ENCODE measurements around the gene XPNPEP1.

Gene XPNPEP1

DNA sequence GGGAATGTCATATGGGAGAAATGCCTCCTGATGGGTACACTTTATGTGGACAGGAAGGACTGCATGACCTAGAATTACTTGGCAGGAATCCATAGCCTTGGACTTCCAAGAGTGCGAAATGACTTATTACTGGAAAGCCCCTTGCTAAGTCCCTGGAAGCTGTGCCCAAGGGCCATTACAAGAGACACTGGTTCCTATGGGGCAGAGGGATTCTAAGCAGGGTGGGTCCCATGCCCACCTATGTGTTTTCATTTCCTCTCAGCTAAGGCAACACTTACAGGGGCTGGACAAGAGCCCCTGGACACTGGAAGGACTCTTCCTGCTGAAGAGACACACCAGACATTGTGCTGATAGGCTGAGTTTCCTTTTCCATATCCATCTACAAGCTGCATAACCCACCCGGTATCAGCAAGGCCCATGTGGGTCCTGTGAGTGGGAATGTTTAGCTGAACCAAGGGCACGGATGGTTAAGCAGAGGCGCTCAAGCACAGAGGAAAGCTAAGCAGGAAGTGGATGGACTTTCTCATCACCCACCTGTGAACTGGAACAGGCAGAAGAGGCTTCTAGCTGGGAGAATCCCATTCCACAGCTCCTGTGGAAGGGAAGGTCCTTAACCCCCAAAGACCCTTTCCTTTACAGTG is 56.2 kb downstream of the XPNPEP1 start:
- no peak for DNase-seq (ENCODE audit: low read depth in 3 of 3, low spot score in 1 of 3)

DNA sequence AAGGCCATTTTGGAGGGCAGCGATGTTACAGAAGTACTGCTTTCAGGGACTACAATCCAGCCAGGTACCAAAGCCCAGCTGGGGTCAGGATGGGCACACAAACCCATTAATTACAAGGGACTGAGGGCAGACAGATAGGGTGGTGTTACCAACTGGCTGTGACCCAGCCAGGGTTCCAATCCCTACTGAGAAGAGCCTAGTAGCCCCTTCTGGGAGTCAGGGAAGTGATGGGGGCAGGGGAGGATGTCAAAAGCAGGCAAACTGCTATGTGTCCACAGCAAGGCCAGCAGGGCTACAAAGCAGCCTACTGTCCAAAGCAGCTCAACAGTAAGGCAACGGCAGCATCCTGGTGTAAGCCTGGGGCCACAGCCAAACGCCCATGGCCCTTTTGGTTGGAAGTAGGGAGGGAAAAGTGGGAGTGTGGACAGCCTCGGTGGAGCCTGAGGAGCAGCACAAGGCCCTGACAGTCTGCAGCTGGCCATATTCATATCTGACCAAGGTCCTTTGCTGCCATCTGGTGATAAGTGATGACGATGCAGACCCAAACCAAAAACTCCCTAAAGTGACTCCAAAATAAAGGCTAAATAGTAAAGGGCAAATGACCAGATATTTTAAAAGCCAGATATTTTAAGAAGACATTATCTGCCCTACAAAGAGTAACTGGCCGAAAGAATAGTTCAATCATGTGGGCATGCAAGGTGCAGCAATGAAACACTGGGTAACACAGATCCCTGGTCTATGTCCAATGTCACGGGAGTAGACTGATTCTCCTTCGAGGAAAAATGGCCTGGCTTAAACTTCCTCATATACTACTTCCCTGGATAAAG is 56.9 kb downstream of the XPNPEP1 start:
- no peak for DNase-seq (ENCODE audit: low read depth in 3 of 3, low spot score in 1 of 3)

DNA sequence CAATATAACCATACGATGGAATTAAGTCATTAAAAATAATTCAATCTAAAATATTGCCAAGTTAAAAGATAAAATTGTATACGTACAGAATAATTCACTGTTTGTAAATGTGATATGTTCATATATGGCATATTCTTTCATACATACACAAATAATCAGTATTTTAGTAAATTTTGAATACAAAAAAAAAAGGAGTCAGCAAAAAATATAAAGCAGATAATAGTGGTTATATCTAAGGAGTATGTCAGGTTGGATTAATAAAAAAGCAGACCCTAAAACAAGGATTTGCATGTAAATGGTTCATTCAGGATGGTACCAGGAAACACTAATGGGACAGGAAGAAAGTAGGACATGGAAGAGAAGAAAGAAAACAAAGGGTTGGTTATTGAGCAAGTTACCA is 59.5 kb downstream of the XPNPEP1 start:
- no peak for DNase-seq (ENCODE audit: low read depth in 3 of 3, low spot score in 1 of 3)

DNA sequence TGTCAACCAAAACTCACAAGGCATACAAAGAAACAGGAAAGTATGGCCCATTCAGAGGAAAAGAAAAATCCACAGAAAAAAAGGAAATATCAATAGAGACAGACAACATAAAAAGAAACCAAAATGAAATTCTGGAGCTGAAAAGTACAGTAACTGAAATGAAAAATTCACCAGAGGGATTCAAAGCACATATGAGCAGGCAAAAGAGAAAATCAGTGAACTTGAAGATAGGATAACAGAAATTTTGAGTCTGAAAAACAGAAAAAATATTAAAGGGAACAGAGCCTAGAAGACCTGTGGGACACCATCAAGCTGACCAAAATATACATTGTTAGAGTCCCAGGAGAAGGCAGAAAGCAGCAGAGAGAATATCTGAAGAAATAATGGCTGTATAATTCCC is 60.6 kb downstream of the XPNPEP1 start:
- no peak for DNase-seq (ENCODE audit: low read depth in 3 of 3, low spot score in 1 of 3)

DNA sequence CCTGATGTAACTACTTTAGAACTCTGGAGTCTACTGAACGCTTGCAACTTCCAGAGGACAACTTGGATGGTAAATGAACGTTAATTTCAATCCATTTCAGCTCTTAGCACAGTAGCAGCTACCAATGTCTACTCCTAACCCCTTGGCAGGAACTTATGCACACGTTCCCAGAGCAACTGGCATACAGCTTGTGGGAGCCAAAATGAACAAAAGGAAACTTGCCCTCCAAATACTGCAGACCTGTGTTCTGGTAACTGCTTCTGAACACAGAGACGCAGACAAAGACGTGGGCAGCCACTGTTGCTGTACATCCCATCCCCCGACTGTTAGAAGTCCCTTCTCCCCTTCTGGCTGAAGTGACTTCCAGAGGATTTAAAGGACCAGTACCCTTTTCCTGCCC is 61.3 kb downstream of the XPNPEP1 start:
- no peak for DNase-seq (ENCODE audit: low read depth in 3 of 3, low spot score in 1 of 3)

DNA sequence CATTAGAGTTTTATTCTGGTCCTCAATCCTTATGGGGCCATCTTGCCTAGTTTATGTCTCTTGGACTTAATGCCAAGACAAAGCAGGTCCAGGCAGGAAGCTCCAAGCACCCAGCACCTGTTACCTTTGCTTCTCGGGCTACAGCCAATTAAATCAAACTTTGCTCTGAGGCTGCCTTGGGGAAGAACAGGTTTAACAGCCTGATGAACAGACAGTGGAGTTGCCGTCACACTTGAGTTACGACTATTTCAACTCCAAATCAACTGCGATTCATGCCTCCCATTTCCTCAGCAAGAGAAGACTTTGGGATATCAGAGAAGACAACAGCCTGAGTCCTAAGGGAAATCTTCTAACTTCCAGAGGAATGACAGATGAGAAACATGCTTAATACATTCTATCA is 62.2 kb downstream of the XPNPEP1 start:
- DNase-seq (ENCODE audit: low read depth in 3 of 3, low spot score in 1 of 3), result no peak

DNA sequence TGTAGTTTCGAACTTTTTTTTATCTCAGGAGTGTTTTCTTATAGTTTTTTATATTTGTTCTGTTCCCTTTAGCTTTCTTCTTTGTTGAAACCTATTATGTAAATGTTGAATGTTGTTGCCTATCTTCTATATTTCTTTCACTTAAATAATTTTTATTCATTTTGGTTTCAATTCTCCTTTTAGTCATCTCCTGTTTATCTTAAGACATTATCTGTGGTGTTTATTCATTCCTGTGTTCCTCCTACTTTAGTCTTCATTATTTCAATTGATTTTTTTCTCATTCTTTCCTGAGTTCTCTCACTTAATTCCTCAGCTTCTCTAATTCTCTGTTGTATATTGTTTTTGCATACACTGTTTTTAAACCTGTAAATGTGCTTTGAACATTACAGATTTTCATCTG is 64.1 kb downstream of the XPNPEP1 start:
- DNase-seq (ENCODE audit: low read depth in 3 of 3, low spot score in 1 of 3), result no peak

DNA sequence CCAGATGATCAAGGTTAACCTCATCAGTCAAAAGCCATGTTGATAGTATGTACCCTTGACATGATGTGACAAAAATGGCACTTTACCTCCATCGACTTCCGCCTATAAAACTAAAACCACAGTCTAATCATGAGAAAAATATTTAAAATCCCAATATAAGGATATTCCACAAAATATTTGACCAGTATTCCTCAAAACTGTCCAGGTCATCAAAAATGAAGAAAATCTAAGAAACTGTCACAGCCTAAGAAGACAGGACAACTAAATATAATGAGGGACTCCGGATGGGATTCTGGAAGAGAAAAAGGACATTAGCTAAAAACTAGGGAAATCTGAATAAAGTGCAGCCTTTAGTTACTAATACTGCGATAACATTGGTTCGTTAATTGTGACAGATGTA is 67.6 kb downstream of the XPNPEP1 start:
- no peak for DNase-seq (ENCODE audit: low read depth in 3 of 3, low spot score in 1 of 3)

DNA sequence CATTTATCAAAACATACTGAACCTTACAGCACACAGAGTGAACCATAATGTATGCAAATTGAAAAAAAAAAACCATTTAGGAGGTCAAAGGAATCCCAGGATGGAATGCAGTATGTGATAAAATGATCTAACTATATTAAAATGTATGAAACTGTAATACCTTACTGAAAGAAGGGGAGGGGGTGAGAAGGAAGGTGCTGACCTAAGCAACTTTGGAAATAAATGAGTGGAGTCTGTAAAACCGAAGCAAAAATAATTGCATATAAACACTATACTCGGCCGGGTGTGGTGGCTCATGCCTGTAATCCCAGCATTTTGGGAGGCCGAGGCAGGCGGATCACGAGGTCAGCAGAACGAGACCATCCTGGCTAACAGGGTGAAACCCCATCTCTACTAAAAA is 69.4 kb downstream of the XPNPEP1 start:
- no peak for DNase-seq (ENCODE audit: low read depth in 3 of 3, low spot score in 1 of 3)

DNA sequence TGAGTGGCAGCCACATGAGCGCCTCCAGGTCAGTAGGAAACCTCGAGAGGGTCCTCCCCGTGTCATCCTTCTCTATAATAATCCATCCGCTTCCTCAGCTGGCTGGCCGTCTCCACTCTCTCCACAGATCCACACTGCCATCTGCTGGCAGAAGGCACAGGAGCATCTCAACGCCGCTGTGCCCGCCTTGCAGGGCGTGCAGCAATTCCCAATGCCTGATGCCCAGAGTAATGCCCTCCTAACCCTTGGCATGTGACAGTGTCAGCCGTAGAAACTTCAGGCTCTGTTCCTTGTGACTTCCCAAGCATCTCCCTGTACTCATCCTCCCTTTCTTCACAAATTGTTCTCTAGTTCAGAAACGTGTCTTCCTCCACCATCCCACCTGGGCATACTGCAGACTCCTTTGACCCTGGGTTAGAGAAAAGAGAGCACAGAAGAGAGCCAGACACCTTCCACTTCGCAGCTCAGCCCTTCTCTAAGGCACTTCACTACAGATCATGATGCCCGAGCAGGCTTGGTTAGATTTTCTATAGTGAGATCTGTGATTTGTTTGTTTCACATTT is 70.8 kb downstream of the XPNPEP1 start:
- DNase-seq (ENCODE audit: low read depth in 3 of 3, low spot score in 1 of 3), result peak; percentile 11 to 68 (median 19)

DNA sequence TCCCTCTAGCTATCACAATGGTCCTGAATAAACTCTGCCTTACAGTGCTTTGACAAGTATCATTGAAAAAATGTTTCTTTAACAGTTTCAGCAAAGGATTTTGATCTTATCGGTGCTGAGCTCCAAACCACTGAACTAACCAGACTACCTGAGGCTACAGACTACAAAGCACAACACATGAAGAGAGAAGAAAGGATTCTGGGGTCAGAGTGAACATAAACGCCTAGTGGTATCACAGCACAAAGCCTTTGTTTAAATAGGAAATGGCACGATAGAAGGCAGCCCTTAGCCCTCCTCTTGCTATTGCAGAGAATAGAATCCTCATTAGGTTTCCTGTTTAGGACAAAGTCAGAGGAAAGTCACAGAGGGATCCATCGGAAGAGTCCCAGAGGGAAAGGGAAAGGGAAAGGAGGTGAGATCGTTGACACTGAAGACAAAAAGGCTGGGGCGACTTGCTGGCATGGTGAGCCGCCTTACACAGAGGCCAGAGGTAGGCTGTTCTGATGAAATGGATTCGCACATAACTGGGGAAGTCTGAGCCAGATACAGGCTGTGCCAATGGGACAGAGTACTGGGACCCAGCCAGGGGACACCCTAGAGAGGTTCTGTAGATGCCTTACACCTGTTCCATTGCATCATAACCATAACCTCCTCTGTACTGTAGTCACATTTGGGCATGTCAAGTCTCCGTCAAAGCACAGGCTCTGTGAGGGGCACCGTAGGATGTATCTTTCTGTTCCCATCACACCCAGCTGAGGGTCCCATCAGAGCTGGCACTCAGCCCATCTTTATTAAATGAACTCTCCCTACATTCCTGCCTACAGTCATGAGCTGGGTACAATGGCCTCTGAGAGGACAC is 71.5 kb downstream of the XPNPEP1 start:
- DNase-seq (ENCODE audit: low read depth in 3 of 3, low spot score in 1 of 3), result no peak

DNA sequence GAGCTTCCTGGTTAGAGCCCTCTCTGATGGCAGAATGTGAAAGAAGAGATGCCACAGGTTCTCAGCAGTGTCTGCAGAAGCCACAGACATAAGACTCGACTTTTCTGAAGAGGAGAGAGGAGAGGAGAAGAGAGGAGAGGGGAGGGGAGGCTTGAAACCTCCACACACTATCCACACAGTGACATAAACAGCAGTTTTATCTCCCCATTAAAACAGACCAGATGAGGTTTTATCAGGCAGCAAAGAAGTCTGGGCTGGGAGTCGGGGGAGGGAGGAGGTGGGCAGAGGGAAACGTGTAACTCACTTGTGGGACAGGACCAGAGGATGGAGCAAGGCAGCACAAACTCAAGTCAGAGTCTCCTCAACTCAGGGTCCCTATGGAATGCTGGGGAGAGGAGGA is 76.5 kb downstream of the XPNPEP1 start:
- no peak for DNase-seq (ENCODE audit: low read depth in 3 of 3, low spot score in 1 of 3)

DNA sequence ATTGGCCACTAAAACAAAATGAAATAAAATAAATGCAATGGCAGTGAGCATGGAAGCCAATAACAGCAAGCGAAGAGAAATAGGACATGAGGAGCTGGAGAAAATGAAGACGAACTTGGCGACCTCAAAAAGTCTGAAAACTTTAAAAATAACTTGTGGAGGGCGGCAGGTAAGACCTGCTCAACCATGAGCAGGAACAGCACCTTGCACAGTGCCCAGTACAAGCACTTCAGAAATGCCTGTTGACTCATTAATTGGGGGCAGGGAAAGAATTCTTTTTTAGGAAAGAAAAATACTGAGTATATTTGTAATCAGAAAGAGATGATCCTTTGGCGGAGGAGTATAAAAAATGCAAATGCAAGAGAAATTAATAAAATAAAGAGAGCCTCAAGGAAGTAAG is 78.0 kb downstream of the XPNPEP1 start:
- no peak for DNase-seq (ENCODE audit: low read depth in 3 of 3, low spot score in 1 of 3)

DNA sequence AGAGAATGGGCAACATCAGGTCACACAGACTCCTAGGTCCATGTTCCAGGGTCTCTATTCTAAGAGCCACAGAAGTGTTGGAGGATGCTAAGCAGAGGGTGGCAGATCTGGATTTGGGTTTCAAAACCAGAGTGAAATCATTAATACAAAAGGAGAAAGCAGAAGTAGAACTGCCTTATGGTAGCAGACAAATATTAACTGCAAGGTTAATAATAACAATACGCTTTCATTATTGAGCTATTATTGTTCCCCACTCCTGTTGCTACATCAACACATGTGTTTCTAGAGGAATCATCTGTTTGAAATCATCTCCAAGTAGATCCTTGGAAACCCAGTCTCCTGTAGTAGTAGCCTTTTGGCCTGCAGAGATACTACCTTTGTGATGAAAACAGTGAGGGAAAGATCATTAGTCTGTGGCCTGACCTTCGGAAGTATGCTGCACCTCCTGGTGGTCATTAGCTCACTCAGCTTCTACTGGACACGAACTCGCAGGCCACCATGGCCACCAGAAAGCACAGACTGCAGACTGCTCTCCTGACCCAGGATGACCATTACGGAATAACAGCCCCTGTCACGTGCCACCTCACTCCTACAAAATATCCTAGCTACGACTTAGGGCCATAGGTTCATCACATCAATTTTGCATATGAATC is 84.6 kb downstream of the XPNPEP1 start:
- DNase-seq (ENCODE audit: low read depth in 3 of 3, low spot score in 1 of 3), result no peak

DNA sequence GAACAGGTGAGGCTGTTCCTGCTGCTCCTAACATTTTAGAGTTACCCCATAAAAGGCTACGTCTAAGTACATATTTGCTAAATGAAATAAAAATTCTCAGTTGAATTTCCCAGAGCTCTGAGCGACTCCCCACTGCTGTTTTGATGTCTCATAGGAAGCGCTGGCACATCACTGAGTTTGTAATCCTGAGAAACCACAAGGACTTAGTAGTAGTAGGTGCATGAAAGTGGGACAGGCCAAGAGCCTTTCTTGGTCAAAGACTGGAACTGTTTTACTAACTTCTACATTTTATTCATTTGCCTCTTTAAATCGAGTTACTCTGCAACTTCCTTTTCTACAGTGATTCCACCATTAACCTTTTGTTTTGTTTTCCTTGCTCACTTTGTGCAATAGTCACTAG is 85.9 kb downstream of the XPNPEP1 start:
- no peak for DNase-seq (ENCODE audit: low read depth in 3 of 3, low spot score in 1 of 3)

DNA sequence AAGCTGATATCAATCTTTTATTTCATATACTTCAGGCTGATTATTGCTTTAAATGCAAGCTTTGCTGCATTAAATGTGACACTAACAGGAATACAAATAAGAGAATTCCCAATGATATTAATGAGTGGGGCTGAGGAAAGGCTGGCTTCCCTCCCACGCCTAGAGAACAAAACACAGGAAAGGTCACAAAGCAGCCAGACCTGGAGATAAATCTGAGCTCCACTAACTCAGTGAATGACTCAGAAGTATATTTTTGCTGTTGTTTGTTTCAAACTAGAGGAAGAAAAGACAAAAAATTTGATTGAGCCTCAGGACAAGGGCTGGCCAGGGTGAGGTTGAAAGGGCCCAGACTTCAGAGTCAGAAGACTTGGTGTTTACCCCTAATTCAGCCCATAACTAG is 88.1 kb downstream of the XPNPEP1 start:
- no peak for DNase-seq (ENCODE audit: low read depth in 3 of 3, low spot score in 1 of 3)

DNA sequence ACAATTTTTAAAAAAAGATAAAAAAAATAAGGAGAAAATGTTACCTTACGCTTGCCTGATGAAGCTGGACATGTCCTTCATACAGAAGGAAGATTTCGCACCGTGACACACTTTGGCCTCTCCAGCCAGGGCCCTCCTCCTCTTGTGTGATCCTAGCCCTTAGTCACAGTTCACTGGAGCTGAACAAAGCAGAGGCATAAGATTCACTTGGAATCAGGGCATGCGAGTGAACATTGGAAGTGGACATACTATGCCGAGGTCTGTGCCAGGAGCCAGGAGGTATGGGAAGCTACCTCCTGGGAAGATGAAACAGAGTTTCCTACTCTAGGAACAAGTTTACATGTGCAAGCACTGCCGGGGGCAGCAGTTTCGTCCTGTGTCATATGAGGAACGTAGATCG is 91.5 kb downstream of the XPNPEP1 start:
- DNase-seq (ENCODE audit: low read depth in 3 of 3, low spot score in 1 of 3), result no peak

DNA sequence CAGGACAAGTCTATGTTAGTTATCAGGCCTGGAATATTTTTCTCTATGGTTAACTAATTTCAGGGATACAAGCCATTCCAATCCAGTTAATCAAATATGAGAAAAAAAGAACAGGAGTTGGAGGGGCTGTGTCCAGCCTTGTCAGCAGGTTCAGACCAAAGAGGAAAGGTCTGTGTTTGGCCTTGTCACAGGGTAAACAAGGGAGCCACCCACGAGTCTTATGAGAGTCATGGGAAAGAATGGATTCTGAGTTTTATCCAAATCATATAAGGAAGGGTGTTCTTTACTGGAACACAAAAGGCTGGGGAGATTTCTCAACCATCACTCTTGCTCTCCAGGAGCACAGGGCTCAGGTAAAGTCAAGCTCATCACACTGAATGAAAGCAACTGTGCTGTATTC is 99.1 kb downstream of the XPNPEP1 start:
- no peak for DNase-seq (ENCODE audit: low read depth in 3 of 3, low spot score in 1 of 3)

DNA sequence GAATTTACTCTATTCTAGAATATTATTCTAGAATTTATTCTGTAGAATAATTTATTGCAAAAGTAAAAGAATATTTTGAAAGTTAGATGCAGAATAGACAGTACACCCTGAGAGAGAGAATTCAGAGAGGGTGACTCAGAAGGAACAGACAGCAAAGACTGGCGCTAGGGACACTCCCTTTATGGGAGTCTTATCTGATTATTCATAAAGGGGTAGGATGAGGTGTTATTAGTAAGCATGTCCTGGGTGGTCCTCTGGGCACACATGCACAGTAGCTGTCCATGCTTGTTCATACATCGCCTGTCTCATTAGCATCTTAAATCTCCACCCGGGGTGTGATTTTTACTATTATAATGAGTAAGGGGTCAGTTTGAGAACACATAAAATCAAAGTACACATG is 100.1 kb downstream of the XPNPEP1 start:
- no peak for DNase-seq (ENCODE audit: low read depth in 3 of 3, low spot score in 1 of 3)

DNA sequence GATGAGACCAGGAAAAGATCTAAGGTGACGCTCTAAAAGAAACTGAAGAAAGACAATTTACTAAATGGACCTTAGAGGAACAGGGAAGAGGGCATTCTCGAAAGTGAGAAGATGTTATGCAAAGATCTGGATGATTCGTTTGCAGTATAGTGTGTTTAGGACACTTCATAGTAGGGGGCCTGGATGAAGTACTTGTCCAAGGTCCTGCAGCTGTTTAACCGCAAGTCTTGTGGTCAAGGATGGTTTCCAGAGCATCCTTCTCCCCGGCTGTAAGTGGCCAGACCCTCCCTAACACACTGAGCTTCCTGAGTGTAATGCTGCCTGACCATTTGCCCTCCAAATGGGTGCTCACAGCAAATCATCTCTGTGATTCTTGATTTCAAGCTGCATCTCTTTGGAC is 101.6 kb downstream of the XPNPEP1 start:
- no peak for DNase-seq (ENCODE audit: low read depth in 3 of 3, low spot score in 1 of 3)
